Measurements from ENCODE around the gene RNF181.

DNA sequence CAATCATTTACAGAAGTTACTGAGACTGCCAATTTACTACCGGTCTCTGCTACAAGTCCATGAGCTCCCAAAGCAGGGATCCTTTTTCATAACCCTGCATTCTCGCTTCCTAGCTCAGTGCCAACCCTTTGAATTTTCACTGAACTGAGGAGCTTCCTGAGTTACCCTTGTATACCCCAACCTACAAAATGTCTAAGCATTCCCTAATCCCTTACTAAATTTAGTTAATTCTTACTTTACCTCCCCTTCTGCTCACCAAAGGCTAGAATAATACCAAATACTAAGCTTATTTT lies 47.0 kb upstream of the RNF181 start:
- TF ChIP-seq CTCF (conservative IDR thresholded peaks at IDR 0.05; ENCODE audit: low read depth, low read length) (no peak), EZH2 (IDR thresholded peaks at IDR 0.05; ENCODE audit: borderline replicate concordance, low read depth, low read length, poor library complexity, severe bottlenecking) (no peak)
